Activated naive CD4-positive, alpha-beta T cell treated with anti-CD3 and anti-CD28 coated beads, Interleukin-2, amount 50 U/mL, for 16 hours (primary cell): ENCODE measurements around the gene PPP4R3B.
"Not testable (repeated sequence)": the region's sequence is repeated elsewhere in the genome, so short reads cannot be mapped to it uniquely, and the experiment has no call there.

Source experiments
- DNase-seq: peaks from one replicate; pipeline ENCODE4 v3.0.0-alpha.2; 2020

Gene PPP4R3B

DNA sequence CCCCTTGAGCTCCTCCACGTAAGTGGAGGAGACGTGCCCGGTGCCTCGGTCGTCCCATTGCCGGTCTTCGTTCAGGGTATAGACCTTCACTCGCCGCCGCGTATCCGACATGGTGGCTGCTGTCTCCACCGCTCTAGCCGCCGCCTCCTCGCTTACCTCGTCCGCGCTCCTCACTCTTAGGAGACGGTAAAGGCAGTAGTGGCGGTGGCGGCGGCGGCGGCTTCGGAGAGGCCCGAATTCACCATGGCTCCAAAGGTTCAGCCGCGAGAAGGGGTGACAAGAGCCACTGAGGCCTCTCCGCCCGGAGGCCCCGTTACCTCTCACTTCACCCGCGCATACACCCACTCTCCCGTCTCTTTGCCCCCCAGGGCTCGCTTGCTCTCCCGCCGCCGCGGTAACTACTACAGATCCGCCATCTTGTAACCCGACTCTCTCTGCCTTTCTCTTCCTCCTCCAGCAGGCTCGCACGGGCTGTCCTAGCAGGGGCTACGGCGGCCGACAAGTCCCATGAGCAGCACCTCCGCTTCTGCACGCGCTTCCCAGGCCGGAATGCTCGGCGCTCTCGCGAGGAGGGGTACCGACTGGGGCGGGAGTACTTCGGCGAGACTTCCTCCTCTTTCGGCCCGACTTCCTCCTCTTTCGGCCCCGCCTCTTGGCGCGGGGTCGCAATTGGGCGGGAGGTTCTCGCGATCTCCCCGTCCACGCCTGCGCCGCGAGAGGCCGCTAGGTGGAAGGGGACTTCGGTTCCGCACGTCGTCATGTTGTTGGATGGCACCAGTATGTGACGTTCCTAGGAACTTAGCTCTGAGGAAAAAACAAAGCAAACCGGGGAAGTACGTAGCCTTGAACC is at the start of gene PPP4R3B:
Gene PPP4R3B, minus strand, starts transcription at position 448 of the 850 bp plus-strand sequence. Its CDS starts 337 bp downstream, at position 111.
- peak; percentile 99 for DNase-seq

DNA sequence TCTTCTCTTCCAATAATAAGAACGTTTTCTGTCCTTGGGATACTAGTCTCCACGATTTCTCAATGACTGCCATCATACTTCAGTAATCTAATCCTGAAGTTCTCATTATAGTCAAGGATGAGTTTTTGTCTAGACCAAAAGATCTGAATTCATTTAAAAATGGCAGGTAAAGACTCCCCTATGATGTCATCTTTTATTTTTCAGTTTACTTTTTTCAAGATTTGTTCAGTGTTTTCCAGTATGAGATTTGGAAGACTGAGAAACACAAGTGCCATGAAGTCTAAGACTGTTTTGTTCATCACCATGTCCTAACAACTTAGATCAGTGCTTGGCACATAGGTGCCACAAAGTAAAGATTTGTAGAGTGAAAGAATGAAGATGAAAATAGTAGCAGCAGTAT is 35.8 kb upstream of the PPP4R3B start:
- DNase-seq, result no peak

DNA sequence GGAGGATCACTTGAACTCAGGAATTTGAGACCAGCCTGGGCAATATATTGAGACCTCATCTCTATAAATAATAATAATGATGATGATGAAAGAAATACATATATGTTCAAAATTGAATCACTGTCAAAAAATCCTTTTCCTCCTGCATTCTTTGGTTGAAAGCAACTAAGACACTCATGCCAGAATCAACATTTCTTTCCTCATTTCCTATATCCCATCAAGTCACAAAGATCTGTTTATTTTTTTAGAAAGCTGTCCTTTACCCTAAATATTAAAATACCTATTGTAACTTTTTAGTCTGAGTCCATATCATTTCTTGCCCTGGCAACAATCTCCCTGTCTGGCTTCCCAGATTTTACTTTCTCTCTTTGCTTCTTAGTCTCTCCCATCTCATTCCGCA is 31.8 kb upstream of the PPP4R3B start:
- no peak for DNase-seq

DNA sequence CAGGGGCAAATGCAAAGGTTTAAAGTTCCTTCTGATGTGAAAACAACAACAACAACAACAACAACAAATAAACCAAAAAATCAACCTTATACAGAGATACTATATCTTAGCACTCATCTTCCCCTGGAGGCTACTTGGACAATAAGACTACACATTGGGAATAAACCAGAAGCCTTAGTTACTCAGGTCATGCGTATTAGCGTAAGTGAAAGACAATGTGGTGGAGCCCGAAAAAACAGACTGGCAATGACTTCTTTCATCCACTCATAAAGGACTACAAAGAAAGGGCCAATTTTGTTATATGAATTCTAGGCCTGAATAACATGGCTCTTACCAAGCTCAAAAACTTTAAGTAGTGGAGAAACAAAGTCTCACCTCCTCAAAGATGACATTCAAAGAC is 19.4 kb upstream of the PPP4R3B start:
- no peak for DNase-seq

DNA sequence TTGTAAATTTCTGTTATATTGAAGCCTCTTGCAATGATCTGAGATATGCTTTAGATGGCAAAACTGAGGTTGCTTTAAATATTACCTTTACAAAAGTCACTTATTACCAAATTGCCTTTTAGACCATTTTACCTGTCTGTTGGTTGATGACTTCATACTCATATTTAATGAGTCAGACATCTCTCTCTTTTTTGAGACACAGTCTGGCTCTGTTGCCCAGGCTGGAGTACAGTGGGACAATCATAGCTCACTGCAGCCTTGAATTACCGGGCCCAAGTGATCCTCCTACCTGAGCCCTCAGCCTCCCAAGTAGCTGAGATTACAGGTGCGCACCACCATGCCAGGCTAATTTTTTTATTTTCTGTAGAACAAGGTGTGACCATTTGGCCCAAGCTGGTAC is 11.5 kb upstream of the PPP4R3B start:
- no peak for DNase-seq

DNA sequence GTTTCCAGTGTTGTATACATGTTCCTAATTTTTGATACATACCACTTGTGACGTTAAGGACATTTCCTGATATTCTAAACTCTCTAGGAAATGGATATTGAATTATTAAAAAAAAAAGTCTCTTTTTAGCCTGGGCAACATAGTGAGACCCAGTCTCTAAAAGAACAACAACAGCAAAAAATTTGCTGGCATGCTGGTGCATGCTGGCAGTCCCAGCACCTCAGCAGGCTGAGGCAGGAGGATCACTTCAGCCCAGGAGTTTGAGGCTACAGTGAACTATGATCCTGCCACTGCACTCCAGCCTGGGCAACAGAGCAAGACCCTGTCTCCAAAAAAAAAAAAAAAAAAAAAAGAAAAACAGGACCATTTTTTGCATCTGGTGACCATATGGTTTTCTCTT is 10.5 kb upstream of the PPP4R3B start:
- DNase-seq, result no peak

DNA sequence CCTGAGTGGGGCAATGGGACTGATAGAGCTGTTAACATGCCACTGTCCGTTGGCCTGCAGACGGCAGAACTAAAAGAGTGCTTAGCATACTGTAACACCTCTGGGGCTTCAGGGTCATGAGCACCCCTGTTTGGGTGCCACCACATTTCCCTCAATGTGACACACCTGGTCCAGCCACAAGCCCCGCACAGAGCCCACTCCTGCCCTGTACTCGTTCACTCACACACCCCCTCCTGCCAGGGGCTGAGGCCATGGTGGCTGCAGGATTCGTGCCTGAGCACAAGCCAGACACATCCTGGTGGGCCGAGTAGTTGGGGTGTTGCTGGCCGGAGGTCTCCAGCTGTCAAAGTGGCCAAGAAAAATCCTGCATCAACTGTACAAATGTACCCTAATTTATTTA is 4.4 kb upstream of the PPP4R3B start:
- DNase-seq, result no peak

DNA sequence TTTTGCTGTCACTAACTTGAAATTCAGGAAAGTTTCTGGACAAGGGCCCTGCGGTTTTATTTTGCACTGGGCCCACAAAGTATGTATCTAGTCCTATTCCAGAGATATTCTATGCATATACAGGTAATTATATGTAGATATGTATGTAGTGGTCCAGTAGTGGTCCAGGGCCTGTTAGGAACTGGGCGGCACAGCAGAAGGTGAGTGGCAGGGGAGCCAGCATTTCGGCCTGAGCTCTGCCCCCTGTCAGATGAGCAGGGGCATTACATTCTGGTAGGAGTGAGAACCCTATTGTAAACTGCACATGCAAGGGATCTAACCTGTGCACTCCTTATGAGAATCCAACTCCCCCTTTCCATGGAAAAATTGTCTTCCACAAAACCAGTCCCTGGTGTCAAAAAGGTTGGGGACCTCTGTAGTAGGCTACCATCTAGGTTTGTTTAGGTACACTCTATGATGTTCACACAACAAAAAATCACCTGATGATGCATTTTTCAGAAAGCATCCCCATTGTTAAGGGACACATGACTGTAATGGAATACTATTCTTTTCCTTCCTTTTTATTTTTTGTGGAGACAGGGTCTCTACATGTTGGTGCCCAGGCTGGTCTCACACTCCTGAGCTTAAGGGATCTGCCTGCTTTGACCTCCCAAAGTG is 2.8 kb upstream of the PPP4R3B start:
- DNase-seq, result no peak

DNA sequence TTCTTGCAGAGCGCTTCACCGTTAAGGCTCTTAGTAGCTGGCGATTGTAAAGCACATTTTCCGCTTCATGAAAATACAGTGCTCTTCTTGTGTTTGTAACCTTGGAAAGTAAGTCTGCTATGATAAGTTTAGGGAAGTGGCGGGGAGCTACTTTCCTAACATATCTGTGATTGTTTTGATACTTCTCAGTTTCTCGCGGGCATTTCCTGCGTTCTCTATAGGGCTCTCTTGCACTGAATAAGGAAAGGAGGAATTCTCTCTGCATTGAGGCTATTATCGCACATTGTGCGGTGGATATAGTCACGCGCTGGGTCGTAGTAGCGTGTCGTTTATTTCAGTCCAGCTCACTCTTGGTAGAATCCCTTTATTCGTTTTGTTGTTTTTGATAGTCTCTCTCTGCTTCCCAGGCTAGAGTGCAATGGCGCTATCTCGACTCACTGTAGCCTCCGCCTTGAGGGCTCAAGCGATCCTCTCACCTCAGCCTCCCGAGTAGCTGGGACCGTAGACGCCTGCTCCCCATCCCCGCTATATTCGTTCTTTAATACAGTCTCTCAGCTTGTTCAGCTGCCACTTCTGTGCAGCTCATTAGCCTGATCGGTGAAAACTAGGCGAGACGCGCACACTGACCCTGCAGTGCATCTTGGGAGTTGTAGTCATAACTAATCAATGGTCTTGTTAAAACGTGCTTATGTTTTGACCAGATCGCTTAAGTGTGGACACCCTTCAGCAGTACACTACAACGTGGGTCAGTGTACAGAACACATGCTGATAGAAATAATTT is 1.0 kb upstream of the PPP4R3B start:
- DNase-seq, result peak; percentile 47

DNA sequence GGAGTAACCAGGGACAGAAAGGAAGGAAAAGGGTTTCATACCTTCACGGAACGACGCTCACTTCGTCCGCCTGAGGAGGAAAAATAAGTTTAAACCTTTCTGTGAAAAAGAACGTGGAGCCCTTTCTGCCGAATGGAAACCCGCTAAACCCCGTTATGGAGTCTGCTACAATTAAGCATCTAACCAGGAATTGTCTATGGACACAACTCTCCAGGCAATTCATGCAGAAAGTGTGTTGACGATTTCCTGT is 528 bp upstream of the PPP4R3B start:
- DNase-seq, result no peak

DNA sequence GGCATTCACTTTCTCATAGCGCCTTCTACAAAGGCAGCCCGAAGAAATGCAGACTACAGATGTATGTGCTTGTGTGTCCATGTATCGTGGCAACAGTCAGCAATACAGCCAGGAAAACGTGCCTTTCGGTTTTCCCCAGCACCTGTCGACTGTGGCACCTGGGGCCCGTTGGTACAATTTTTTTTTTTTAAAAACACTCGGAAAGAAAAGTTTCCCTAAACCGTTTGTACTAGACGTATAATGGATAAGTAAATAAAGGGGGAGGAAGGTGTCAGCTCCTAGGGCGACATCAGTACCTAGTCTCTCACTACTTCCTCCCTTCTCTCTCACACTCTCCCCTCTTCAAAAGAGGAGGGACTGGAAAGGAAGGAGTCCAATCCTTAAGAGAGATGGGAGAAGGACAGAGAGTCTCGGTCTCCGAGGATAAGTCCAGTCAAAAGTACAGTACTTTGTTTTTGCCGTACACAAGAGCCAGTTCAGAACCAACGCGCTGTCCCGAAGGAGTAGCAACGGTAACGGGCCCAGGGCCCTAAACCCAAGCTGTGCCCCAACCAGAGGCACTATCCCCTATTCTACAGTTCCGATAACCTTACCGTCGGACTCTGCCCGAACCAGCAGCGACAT is 759 bp downstream of the PPP4R3B start:
- peak; percentile 29 for DNase-seq

DNA sequence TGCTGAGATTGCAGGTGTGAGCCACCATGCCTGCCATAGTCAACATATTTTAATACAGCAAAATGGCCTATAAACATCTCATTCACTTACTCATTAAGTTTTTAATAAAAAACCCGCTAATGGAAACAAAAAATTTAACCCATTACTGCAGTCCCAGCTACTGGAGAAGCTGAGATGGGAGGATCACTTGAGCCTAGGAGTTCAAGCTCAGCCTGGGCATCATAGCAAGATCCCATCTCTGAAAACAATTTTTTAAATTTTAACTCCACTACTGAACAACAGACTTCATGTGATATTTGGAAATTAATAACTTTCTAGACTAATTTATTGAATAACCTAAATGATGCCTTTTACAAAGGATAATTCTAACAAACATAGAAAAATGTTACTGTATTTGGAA is 5.4 kb downstream of the PPP4R3B start:
- DNase-seq, result no peak

DNA sequence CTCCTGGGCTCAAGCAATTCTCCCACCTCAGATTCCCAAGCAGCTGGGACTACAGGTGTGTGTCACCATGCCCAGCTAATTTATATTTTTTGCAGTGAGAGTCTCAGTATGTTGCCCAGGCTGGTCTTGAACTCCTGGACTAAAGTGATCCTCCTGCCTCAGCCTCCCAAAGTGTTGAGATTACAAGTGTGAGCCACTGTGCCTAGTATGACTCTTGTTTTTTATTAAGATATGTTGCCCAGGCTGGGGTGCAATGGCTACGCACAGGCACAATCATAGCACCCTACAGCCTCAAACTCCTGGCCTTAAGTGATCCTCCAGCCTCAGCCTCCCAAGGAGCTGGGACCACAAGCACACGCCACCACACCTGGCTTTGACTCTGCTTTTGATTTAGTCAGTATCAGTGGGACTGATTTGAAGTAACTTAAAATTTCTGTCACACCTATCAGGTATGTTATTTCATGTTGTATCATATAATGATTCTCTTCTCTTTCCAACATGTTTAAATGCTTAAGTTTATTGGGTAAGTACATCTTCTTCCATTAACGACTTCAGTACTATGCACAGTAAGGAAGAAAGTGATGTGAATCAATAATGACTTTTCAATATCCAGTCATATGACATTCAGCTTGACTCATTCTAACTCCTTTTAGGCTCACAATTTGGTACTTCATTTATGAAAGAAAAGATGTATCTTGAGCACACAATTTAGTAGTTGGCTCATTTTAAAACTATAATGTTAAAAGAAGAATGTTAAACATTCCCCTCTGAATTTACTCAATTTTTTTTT is 6.3 kb downstream of the PPP4R3B start:
- no peak for DNase-seq

DNA sequence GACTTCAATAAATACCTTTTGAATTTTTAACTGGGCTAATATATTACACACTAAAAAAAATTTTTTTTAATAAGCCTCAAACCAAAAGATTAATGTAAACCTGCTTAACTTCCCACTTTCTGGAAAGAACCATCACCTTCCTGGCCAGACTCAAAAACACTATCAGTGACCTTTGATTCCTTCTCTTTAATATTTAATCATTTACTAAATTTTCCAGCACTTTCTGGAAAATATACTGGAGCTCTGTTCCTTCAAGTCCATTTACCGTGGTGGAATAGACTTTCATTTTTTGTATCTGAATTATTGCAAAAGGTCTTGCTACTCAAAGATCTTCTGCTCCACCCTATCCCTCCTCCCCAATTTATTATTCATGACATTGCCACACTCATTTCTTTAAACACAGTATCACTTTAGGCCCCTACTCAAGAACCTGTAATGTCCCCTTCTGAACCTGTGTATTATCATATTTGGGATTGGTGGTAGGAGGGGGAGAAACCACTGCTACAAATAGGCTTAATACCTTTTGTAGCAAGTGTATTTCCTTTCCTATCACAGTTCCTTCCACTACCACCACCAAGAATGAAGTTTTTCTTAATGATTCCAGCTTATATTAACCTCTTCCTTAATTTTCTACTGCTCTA is 7.4 kb downstream of the PPP4R3B start:
- DNase-seq, result no peak

DNA sequence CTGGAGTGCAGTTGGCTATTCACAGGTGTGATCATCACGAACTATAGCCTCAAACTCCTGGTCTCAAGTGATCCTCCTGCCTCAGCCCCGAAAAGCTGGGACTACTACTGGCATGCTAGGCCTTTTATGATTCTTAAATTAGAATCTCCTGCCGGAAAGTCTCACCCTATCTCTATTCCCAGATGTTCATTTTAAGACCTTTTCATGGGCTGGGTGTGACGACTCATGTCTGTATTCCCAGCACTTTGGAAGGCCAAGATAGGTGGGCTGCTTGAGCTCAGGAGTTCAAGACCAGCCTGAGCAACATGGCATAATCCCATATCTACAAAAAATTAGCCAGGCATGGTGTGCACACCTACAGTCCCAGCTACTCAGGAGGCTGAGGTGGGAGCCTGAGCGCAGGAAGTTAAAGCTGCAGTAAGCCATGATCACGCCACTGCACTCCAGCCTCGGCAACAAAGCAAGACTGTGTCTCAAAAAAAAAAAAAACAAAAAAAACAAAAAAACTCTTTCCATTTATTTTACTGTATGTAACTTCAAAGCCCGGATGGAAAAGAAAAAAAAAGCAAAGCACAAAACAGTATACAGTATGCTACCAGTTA is 8.1 kb downstream of the PPP4R3B start:
- no peak for DNase-seq

DNA sequence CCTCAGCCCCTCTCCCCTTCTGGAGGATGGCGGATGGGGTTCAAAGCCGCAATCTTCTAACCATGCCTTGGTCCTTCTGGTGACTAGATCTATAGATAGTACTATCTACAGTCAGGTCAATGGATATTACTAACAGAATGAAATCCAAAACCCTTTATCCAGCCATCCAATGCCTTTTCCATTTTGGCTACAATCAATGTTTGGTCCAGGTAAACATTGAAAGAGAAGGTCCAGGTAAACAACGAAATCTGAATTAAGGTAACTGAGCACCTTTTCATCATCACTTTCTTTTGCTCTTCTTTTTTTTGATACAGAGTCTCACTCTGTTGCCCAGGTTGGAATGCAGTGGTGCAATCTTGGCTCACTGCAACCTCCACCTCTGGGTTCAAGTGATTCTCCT is 9.7 kb downstream of the PPP4R3B start:
- no peak for DNase-seq

DNA sequence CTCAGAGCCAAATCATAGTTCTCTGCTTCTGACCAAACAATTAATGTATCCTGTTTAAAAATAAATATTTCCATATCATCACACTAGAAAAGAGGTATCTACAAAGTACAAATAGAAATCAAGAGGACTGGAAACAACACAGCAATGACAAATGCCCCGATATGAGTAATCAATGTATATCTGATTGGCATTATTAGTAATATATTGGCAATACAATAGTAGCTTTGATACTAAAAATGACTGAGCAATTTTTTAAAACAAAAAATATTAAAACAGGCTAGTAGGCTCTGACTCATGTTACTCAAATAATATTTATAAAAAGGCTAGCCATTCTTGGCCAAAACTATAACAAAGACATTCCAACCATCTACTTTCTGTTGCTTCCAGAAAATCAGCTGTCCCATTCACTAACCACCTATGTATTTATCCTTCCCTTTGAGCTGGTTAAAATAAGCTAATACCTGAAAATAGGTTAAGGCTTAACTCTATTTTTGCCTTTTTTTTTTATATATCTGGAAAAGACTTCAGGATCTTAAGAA is 13.3 kb downstream of the PPP4R3B start:
- no peak for DNase-seq

DNA sequence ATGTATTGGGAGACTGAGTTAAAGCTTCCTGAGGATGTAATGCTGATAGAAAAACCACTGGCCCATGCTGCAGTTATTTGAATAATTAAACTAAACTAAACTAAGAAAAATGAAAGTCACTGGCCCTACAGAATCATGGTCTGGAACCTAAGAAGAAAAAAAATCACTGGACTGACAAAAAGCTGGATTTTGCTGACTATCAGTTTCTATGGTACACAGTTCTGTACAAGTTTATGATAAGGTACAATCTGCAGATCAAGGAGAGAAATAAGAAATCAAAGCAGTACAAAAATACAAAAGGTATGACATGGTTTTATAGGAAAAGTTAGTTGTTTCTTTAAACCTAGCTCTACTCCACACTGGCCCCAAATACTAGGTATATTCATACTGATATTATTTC is 15.6 kb downstream of the PPP4R3B start:
- DNase-seq, result no peak

DNA sequence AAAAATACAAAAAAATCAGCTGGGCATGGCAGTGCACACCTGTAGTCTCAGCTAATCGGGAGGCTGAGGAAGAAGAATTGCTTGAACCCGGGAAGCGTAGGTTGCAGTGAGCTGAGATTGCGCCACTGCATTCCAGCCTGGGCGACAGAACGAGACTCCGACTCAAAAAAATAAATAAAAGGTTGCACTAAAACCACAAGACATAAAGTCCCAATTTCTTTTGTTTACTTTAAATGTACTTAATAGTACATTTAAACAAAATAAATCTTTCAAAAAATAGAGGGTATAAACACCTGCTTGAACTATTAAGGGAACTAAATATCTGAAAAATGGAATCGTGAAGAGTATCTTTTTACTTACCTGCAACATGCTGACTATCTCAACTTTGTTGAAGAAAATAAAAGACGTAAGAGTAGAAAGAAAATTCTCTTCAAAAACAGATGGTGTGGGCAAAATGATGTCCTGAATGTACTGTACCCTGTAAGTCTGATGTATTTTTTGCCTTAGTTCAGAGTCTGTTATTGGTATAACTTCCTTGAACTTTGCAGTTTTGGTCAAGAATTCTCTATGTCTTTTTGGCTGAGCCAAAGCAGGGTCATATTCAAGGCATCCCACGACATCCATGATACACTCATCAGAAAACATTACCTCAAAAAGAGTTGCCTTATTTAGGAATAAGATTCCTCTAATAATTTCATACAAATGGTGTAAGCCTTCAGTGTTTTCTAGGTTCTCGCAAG is 19.2 kb downstream of the PPP4R3B start:
- no peak for DNase-seq

DNA sequence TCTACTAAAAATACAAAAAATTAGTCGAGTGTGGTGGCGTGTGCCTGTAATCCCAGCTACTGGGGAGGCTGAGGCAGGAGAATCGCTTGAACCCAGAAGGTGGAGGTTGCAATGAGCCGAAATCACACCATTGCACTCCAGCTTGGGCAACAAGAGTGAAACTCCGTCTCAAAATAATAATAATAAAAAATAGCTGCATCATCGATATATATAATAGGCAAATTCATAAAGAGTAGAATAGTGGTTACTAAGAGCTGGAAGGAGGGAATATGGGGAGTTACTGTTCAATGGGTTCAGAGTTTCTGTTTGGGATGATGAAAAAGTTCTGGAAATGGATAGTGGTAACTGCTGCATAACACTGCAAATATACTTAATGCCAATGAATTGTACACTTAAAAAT is 20.6 kb downstream of the PPP4R3B start:
- DNase-seq, result not testable (repeated sequence)

DNA sequence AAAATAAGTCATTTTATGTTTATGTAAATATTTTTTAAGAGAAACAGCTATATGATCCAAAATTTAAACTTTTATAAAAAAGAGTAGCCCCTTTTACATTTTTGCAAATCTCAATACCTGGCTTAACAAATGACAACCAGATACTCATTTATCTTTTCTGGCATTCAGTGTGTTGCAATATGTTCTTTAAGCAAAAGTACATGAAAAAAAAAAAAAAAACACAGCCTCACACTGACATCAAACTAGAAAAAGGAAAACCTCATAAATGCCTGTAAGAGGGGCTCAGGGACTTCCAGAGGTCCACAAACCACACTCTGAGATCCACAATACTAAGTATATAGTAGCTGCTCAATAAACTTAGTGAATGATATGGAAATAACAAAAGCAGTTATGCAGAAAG is 21.9 kb downstream of the PPP4R3B start:
- no peak for DNase-seq
